ENCODE results near the gene PLD4. TPM values are rescaled to one million over a fixed set of nuclear protein-coding genes. Genes with fewer than 3 reads are reported as not detected.

Gene PLD4
- total RNA-seq, 1 donor from 2014 or later: not detected

DNA sequence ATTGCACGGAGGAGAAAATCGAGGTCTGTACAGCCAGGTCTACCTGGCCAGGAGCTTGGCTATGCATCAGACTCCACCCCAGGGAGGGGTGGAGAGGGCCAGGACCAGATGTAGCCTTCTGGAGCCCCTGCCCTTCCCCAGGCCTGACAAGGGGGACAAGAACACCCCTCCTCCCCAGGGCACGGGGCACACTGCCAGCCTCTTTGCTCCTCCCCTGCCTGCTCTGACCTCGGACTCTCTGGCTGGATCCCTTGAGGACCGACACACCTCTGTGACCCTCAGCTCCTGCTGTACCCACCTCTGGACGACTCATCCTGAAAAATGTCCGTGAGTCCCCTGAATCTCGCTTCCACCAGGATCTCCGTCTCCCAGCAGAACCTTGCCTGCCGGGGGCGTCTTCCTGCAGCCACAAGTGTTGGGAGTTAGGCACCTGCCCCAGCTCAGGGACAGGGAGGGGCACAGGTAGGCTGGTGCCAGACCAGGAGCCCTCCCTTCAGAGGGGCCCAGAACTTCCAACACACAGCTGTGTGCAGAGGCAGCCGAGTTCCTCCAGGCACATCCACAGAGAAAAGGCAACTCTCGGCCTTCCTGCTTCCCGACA is 31.7 kb downstream of the PLD4 start:
- H3K27me3 ChIP-seq: no peaks in the 10 kb centered on the region
- peaks cover 0 to 36% of the 10 kb centered on the region in 2 donors for H3K36me3 ChIP-seq
- intact Hi-C loops (cut with DNase I): no loop called here
- TF ChIP-seq POLR2AphosphoS5 (IDR thresholded peaks at IDR 0.05; ENCODE audit: insufficient read depth in 1 of 2, low read depth in 1 of 2) (no peak), POLR2A (IDR thresholded peaks at IDR 0.05) (no peak)
- TF ChIP-seq, protein P1, sequence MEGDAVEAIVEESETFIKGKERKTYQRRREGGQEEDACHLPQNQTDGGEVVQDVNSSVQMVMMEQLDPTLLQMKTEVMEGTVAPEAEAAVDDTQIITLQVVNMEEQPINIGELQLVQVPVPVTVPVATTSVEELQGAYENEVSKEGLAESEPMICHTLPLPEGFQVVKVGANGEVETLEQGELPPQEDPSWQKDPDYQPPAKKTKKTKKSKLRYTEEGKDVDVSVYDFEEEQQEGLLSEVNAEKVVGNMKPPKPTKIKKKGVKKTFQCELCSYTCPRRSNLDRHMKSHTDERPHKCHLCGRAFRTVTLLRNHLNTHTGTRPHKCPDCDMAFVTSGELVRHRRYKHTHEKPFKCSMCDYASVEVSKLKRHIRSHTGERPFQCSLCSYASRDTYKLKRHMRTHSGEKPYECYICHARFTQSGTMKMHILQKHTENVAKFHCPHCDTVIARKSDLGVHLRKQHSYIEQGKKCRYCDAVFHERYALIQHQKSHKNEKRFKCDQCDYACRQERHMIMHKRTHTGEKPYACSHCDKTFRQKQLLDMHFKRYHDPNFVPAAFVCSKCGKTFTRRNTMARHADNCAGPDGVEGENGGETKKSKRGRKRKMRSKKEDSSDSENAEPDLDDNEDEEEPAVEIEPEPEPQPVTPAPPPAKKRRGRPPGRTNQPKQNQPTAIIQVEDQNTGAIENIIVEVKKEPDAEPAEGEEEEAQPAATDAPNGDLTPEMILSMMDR (IDR thresholded peaks at IDR 0.05): no peak
- H3K9me3 ChIP-seq: no peaks in the 10 kb centered on the region
- no peaks in the 10 kb centered on the region for H3K4me1 ChIP-seq
- DNase-seq (ENCODE audit: extremely low spot score in 2 of 2): no peak
- H3K4me3 ChIP-seq: no peak overlapping the region
- no peak overlapping the region for H3K27ac ChIP-seq

DNA sequence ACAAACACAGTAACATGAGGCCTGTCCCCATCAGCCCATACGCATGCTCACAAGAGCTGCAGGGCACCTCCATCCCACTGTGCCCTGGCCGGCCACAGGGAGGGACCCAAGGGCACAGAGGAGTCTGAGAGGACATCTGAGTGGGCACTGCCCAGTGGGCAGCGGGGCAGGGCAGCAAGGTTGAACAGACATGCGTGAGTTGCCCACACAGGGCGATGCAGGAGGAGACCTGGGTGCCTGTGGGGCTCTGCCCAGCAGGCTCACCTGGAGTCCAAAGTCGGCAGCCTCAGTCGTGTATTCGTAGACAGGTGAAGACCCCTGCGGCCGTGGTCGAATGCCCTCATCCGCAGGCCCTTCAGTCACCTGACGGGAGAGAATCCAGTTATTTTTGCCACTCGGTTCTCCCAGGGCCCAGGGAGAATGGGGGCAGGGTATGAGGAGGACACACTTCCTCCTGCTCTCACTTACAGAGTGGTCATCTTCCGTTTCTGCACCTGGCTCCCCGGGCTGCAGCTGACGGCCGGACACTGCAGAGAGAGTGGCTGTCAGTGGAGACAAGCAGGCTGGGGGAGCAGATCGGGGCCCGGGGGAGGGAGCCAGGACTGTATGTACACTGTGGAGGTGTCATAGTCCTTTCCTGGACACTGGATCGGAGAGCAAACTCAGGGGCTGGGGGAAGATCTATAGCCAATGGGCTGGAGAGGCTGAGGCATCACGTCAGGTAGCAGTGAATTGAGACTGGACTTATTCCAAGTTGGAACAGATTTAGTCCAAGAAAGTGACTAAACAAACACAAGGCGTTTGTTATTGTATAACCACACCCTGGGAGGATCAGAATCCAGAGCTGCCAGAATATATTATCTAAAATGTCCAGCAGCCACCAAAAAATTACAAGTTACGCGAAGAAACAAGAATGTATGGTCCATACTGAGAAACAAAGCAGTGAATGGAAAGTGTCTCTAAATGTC is 32.8 kb downstream of the PLD4 start:
- TF ChIP-seq POLR2A (IDR thresholded peaks at IDR 0.05): no peak
- TF ChIP-seq, protein P1 (IDR thresholded peaks at IDR 0.05): no peak
- no peak for TF ChIP-seq POLR2AphosphoS5 (IDR thresholded peaks at IDR 0.05; ENCODE audit: insufficient read depth in 1 of 2, low read depth in 1 of 2)
- H3K4me3 ChIP-seq: no peak overlapping the region
- H3K27me3 ChIP-seq: no peaks in the 10 kb centered on the region
- intact Hi-C loops (cut with DNase I): no loop called here
- DNase-seq (ENCODE audit: extremely low spot score in 2 of 2): no peak
- peaks cover 0 to 36% of the 10 kb centered on the region in 2 donors for H3K36me3 ChIP-seq
- no peaks in the 10 kb centered on the region for H3K4me1 ChIP-seq
- no peak overlapping the region for H3K27ac ChIP-seq
- H3K9me3 ChIP-seq: no peaks in the 10 kb centered on the region

DNA sequence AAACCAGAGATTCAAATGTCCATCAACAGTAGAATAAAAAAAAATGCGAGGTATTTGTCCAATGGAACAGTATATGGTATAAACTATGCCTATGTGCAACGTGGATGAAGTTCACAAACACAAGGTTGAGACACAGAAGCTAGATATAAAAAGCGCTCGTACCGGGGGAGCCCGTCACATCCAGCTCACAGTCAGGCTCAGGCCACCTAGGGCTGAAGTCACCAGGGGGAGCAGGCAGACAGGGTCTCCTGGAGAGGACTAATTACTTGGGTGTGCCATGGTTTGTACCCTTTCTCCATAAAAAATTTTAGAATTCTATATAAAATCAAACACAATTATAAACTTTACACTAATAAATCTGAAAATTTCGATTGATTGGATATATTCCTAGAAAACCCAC is 39.9 kb downstream of the PLD4 start:
- Histone ChIP-seq H3K4me3 (no peak overlapping the region), H3K9me3 (no peaks in the 10 kb centered on the region), H3K27me3 (no peaks in the 10 kb centered on the region), H3K36me3 (no peaks in the 10 kb centered on the region), H3K4me1 (peaks cover 38% of the 10 kb centered on the region), H3K27ac (no peak overlapping the region)
- DNase-seq (ENCODE audit: extremely low spot score in 2 of 2): no peak
- intact Hi-C loops (cut with DNase I): no loop called here
- TF ChIP-seq POLR2AphosphoS5 (IDR thresholded peaks at IDR 0.05; ENCODE audit: insufficient read depth in 1 of 2, low read depth in 1 of 2): no peak
- TF ChIP-seq POLR2A (IDR thresholded peaks at IDR 0.05): no peak
- TF ChIP-seq, protein P1 (IDR thresholded peaks at IDR 0.05): no peak

DNA sequence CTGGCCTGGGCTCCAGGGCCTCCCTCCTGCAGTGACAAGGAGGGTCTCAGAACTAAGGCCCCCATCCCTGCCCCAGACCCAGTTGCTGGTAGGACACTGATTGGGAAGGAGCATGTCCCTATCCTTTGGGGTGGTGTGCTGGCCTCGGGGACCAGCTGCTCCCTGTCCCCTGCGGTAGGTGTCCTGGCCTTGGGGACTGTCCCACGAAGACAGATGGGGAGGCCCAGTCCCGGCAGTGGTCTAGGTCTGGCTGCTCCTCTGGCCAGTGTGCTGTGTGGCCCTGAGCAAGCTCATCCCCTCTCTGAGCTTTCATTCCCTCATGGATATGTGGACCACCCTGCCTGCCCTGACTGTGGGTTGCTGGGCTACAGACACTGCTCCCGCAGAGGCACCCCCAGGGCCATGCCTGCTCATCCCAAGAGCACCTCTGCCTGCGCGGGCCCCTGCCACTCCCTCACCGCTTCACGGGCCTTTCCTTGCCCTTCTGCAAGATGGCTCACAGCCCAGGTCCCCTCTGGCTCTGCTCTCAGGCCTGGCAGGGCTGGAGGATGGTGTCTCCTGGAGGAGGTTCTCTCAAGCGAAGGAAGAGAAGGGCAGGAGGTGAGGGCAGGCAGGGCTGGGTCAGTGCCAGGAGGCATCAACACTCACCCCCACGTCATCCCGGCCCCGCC is 41.0 kb downstream of the PLD4 start:
- H3K27me3 ChIP-seq: no peaks in the 10 kb centered on the region
- H3K36me3 ChIP-seq: no peaks in the 10 kb centered on the region
- intact Hi-C loops (cut with DNase I): loop anchor here (5.0 kb wide), 1 partner anchor 33 kb away; no protein-coding TSS in a partner anchor
- no peak overlapping the region for H3K4me3 ChIP-seq
- no peak for DNase-seq (ENCODE audit: extremely low spot score in 2 of 2)
- H3K27ac ChIP-seq: peak overlapping the region; percentile 99
- TF ChIP-seq POLR2AphosphoS5 (IDR thresholded peaks at IDR 0.05; ENCODE audit: insufficient read depth in 1 of 2, low read depth in 1 of 2) (no peak), POLR2A (IDR thresholded peaks at IDR 0.05) (no peak)
- TF ChIP-seq, protein P1 (IDR thresholded peaks at IDR 0.05): no peak
- H3K9me3 ChIP-seq: no peaks in the 10 kb centered on the region
- H3K4me1 ChIP-seq: peaks cover 44% of the 10 kb centered on the region
